Measurements from ENCODE around the gene ZC3H4.
"Not testable (repeated sequence)": the region's sequence is repeated elsewhere in the genome, so short reads cannot be mapped to it uniquely, and the experiment has no call there.

Gene ZC3H4

GRCh38 chr19:47086280-47086679 lies 27.3 kb downstream of the ZC3H4 start:
- DNase-seq (ENCODE audit: low read depth in 4 of 4, low spot score in 1 of 4): no peak

- DNase-seq (ENCODE audit: low read depth in 4 of 4, low spot score in 1 of 4): no peak
These were observed 28.6 kb downstream of the ZC3H4 start for GRCh38 chr19:47084879-47085439.

- no peak for DNase-seq (ENCODE audit: low read depth in 4 of 4, low spot score in 1 of 4)
These were observed 31.1 kb downstream of the ZC3H4 start for GRCh38 chr19:47082493-47082892.

GRCh38 chr19:47081095-47081494 lies 32.5 kb downstream of the ZC3H4 start:
- no peak for DNase-seq (ENCODE audit: low read depth in 4 of 4, low spot score in 1 of 4)

- DNase-seq (ENCODE audit: low read depth in 4 of 4, low spot score in 1 of 4): not testable (repeated sequence)
These were observed 35.2 kb downstream of the ZC3H4 start for GRCh38 chr19:47078351-47078750.

GRCh38 chr19:47075941-47076340 lies 37.6 kb downstream of the ZC3H4 start:
- DNase-seq (ENCODE audit: low read depth in 4 of 4, low spot score in 1 of 4): no peak

GRCh38 chr19:47075179-47075810 lies 38.3 kb downstream of the ZC3H4 start:
- no peak for DNase-seq (ENCODE audit: low read depth in 4 of 4, low spot score in 1 of 4)

- no peak for DNase-seq (ENCODE audit: low read depth in 4 of 4, low spot score in 1 of 4)
These were observed 39.0 kb downstream of the ZC3H4 start for GRCh38 chr19:47074621-47075020.

GRCh38 chr19:47073574-47073973 lies 40.0 kb downstream of the ZC3H4 start:
- DNase-seq (ENCODE audit: low read depth in 4 of 4, low spot score in 1 of 4): no peak

GRCh38 chr19:47072323-47072722 lies 41.3 kb downstream of the ZC3H4 start:
- DNase-seq (ENCODE audit: low read depth in 4 of 4, low spot score in 1 of 4): no peak

- no peak for DNase-seq (ENCODE audit: low read depth in 4 of 4, low spot score in 1 of 4)
These were observed 41.8 kb downstream of the ZC3H4 start for GRCh38 chr19:47071731-47072130.

GRCh38 chr19:47070756-47071155 lies 42.8 kb downstream of the ZC3H4 start:
- no peak for DNase-seq (ENCODE audit: low read depth in 4 of 4, low spot score in 1 of 4)

- DNase-seq (ENCODE audit: low read depth in 4 of 4, low spot score in 1 of 4): no peak
These were observed 43.8 kb downstream of the ZC3H4 start for GRCh38 chr19:47069795-47070194.

GRCh38 chr19:47068876-47069406 lies 44.6 kb downstream of the ZC3H4 start:
- no peak for DNase-seq (ENCODE audit: low read depth in 4 of 4, low spot score in 1 of 4)

- DNase-seq (ENCODE audit: low read depth in 4 of 4, low spot score in 1 of 4): no peak
These were observed 45.3 kb downstream of the ZC3H4 start for GRCh38 chr19:47068246-47068645.

- no peak for DNase-seq (ENCODE audit: low read depth in 4 of 4, low spot score in 1 of 4)
These were observed 46.2 kb downstream of the ZC3H4 start for GRCh38 chr19:47067215-47067847.

GRCh38 chr19:47066376-47067214 lies 47.0 kb downstream of the ZC3H4 start:
- no peak for DNase-seq (ENCODE audit: low read depth in 4 of 4, low spot score in 1 of 4)

GRCh38 chr19:47065242-47065641 lies 48.3 kb downstream of the ZC3H4 start:
- DNase-seq (ENCODE audit: low read depth in 4 of 4, low spot score in 1 of 4): no peak

- DNase-seq (ENCODE audit: low read depth in 4 of 4, low spot score in 1 of 4): no peak
These were observed 49.7 kb downstream of the ZC3H4 start for GRCh38 chr19:47063874-47064273.

GRCh38 chr19:47058621-47059022 lies 55.0 kb downstream of the ZC3H4 start:
- DNase-seq (ENCODE audit: low read depth in 4 of 4, low spot score in 1 of 4): no peak

- no peak for DNase-seq (ENCODE audit: low read depth in 4 of 4, low spot score in 1 of 4)
These were observed 56.2 kb downstream of the ZC3H4 start for GRCh38 chr19:47057328-47057727.

GRCh38 chr19:47056411-47056810 lies 57.2 kb downstream of the ZC3H4 start:
- DNase-seq (ENCODE audit: low read depth in 4 of 4, low spot score in 1 of 4): no peak

Data from stimulated activated CD4-positive, alpha-beta T cell treated with anti-CD3 and anti-CD28 coated beads, Interleukin-1b, Interleukin-23, amount 100 ng/mL, for 24 hours (primary cell).